Measurements from ENCODE around the gene PIP5K1A. TPM values are rescaled to one million over a fixed set of nuclear protein-coding genes. Genes with fewer than 3 reads are reported as not detected.

Gene PIP5K1A
- total and polyA plus RNA-seq, 9 of the 15 experiments (the other 6 are each of a cell fraction or from before 2014, with no cell fraction given) = 1.9 to 42.4 (median 18.8) TPM

- TF ChIP-seq ZNF609 (CRISPR knock-in tag; IDR thresholded peaks at IDR 0.05; ENCODE audit: borderline replicate concordance) (no peak), FOXA1 (IDR thresholded peaks at IDR 0.05; ENCODE audit: borderline replicate concordance) (no peak), ZNF24 (IDR thresholded peaks at IDR 0.05) (no peak), ZNF143 (CRISPR knock-in tag; IDR thresholded peaks at IDR 0.05) (no peak), L3MBTL2 (IDR thresholded peaks at IDR 0.05) (peak; percentile 87), CXXC5 (CRISPR knock-in tag; IDR thresholded peaks at IDR 0.05) (peak; percentile 84), ZNF512 (tag; IDR thresholded peaks at IDR 0.05) (no peak), ZBTB7A (IDR thresholded peaks at IDR 0.05; ENCODE audit: borderline replicate concordance, control insufficient read depth, low read depth, low read length) (peak; percentile 97), MYNN (IDR thresholded peaks at IDR 0.05) (peak; percentile 75), MYNN (CRISPR knock-in tag; IDR thresholded peaks at IDR 0.05) (no peak), MYBL2 (IDR thresholded peaks at IDR 0.05; ENCODE audit: low read depth) (no peak), MYBL2 (CRISPR knock-in tag; IDR thresholded peaks at IDR 0.05; ENCODE audit: borderline replicate concordance) (no peak), U2AF2 (optimal IDR thresholded peaks at IDR 0.05; ENCODE audit: low read depth, low read length) (no peak), MECOM (CRISPR knock-in tag; IDR thresholded peaks at IDR 0.05) (no peak), NCOA6 (IDR thresholded peaks at IDR 0.05) (no peak), KDM4B (IDR thresholded peaks at IDR 0.05; ENCODE audit: borderline replicate concordance in 2 of 2, low read depth in 1 of 2) (no peak), ETV6 (IDR thresholded peaks at IDR 0.05; ENCODE audit: borderline replicate concordance in 1 of 2, low read depth in 2 of 2, low read length in 1 of 2) (no peak), ETV6 (CRISPR knock-in tag; IDR thresholded peaks at IDR 0.05; ENCODE audit: borderline replicate concordance) (no peak), SRF (CRISPR knock-in tag; IDR thresholded peaks at IDR 0.05) (peak in 1 of 2 experiments; percentile 44; a peak in 1 of 4 replicates), SMAD3 (CRISPR knock-in tag; conservative IDR thresholded peaks at IDR 0.05) (no peak)
These were observed 8.5 kb upstream of the PIP5K1A start, which contains the start of gene VPS72 (continued) for GRCh38 chr1:151189637-151190445.

Data from K562 (cell line).